Gastroesophageal sphincter (tissue), 3 donors: ENCODE measurements around the gene GRIP2.

Source experiments
- CTCF ChIP-seq, 4 experiments: fragments of 200-600 bp in 2 of 4; fragments of 450-650 bp in 2 of 4; sonication (generic) in 1 of 4; IDR thresholded peaks; one replicate each; pipeline ENCODE4 v1.5.1; 2017 to 2019; ENCODE audit warnings: antibody characterized with exemption in 4 of 4, mild to moderate bottlenecking in 2 of 4, moderate library complexity in 2 of 4
- POLR2A ChIP-seq, 2 donors: fragments of 450-650 bp; IDR thresholded peaks; one replicate each; pipeline ENCODE4 v1.6.1; 2017; ENCODE audit warnings: antibody characterized with exemption in 2 of 2, mild to moderate bottlenecking in 2 of 2, moderate library complexity in 1 of 2

GRCh38 chr3:14481646-14482036, 58.5 kb downstream of the GRIP2 start:
- TF ChIP-seq CTCF (IDR thresholded peaks at IDR 0.05) (no peak), POLR2A (IDR thresholded peaks at IDR 0.05) (no peak)
